HS-5 (cell line): Measurements from ENCODE around the gene GLIS1.

ENCODE experiments used
- DNase-seq: peaks from one replicate; pipeline ENCODE4 v3.0.0-alpha.2; 2012; ENCODE audit warnings: low read depth

The GLIS1 gene

GRCh38 chr1:53529555-53529954 lies 209.4 kb downstream of the GLIS1 start:
- DNase-seq: no peak

DNA sequence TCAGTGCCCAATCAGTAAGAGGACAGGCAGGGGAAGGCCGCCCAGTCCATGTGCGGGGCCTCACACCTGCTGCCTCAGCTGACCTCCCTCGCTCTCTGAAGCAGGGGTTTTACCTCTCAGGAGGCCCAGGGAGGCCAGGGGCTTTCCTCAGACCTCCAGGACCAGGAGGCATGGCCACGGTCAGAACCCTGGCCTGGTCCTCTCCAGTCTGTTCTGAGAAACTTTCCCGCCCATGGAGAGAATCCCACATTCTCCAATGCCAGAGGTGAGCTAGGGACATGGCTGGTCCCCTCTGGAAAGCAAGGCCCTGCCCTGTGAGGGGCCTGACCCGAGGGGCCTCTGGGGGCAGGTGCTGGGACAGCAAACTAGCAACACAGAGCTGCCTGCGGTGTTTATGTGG lies 211.6 kb downstream of the GLIS1 start:
- DNase-seq: no peak

GRCh38 chr1:53526451-53527101 lies 212.4 kb downstream of the GLIS1 start:
- no peak for DNase-seq

- no peak for DNase-seq
Measured at GRCh38 chr1:53525595-53525994, 213.4 kb downstream of the GLIS1 start.

DNA sequence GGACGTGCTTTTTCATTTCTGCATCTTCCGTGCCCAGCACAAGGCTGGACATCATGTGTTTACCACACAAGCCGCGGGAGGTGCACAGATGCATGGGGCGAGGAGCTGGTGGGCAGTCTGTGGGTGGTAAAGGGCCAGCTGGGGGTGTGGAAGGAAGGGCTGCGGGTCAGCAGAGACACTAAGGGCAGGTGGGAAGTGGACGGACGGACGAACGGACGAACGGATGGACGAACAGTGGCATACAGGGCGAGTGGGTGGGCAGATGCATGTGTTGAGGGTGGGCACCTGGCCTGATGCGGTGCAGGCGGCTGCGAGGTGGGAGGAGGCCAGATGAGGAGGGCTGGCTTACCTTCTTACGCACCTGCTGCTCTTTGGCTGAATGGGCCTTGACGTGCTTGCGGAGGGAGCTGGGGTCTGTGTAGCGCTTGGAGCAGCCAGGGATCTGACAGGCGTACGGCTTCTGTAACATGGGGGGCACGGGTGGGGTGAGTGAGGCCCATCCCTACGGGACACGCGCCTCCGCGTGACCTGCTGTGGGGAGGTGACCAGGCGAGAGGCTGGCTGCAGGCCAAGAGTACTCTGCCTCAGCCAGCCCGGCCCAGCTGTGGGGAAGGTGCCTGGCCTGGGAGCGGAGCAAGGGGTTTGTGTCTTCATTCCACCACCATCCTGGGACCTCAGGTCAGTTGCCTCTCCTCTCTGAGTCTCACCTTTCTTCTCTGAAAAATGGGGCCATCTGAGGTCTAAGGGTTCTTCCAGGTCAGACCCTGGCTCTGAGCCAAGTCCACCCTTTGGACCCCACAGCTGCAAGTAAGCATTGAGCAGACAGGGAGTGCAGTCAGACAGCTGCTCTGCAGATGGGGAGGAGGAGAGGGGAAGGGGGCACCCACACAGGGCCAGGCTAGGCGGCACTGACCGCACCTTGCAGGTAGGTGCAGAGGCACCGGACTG lies 214.3 kb downstream of the GLIS1 start:
- DNase-seq: no peak

DNA sequence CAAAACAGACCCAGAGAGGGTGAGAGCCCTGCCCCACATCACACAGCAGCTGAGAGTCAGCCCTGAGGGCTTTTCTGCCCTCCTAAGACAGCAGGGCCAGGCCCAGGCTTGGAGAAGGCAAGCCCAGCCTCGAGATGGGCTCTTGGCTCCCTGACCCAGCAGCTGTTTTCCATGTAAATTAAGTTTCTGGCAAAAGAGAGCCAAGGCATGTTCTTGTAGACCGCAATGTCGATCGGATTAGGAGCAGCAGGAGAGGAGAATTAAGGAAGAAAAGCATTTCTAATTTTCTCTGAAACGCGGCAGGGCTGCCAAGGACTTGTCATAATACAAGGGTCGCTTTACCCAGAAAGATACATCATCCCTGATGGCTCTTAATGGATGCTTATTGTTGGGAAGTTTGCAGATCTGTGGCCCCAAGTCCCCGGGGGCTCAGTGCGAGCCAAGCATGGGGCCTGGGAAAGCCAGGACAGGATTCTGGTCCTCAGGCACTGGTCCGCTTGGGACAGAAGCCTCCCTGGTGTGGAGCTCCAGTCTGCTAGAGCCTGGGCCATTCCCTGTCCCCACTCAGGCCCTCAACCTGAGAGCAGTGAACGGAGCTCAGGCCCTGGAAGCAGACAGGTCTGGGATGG lies 216.9 kb downstream of the GLIS1 start:
- no peak for DNase-seq

DNA sequence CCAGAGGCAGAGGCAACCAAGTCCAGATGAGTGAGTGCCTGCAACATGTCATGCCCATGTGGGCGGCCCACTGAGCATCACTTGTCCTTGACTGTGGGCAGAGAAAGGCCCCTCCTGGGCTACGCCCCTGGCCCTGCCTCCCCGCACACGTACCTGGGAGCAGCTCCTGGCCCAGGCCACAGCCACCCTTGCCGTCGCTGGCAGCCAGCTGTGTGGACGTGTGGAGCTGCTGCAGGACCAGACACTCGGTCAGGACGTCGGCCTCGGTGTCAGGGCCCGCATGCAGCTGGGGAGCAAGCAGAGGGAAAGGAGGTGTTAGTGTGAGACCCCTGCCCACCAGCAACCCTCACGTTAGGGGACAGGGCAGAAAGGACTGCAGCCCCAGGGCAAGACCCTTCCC lies 218.5 kb downstream of the GLIS1 start:
- DNase-seq: no peak

GRCh38 chr1:53519421-53519820 lies 219.5 kb downstream of the GLIS1 start:
- DNase-seq: no peak

- DNase-seq: no peak
Measured at GRCh38 chr1:53518775-53519174, 220.2 kb downstream of the GLIS1 start.

DNA sequence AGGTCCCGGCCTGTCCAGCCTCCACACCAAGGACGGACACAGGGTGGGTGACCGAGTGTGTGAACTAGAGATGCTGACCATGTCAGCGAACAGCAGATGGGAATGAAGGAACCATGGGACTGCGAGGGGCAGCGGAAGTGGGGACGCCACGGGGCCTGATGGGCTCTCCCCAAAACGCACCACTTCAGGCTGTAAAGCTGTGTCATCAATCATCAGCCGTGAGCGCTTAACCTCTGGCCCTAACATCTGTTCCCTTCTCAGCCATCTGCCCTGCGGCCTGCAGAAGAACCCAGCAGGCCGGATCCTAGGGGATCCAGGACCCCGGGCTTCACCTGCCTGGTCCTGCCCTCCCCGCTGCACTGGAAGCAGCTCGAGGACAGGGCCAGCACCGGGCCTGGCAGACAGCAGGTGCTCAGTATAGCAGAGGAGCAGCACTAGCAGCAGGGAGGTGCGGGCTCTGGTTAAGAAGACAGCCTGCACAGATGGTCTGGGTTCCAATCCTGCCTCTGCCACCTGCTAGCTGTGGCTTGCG lies 221.1 kb downstream of the GLIS1 start:
- DNase-seq: no peak

GRCh38 chr1:53517109-53517508 lies 221.9 kb downstream of the GLIS1 start:
- DNase-seq: no peak

DNA sequence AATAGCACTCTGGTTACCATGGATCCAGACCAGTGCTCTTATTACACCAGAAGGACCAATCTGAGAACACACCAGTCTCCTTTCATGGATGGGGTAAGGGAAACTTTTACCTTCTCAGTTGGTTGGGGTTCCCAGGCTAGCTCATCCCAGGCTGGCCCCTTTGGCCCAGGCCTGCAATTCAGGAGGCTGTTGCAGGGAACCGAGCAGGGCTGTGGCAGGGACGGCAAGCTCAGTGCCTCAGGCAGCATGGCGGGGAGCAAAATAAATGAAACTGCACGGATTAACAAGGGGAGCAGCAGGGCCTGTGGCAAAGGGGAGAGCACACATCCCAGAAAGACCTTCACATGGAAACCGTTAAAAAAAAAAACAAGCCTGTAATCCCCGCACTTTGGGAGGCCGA lies 222.8 kb downstream of the GLIS1 start:
- DNase-seq: no peak

DNA sequence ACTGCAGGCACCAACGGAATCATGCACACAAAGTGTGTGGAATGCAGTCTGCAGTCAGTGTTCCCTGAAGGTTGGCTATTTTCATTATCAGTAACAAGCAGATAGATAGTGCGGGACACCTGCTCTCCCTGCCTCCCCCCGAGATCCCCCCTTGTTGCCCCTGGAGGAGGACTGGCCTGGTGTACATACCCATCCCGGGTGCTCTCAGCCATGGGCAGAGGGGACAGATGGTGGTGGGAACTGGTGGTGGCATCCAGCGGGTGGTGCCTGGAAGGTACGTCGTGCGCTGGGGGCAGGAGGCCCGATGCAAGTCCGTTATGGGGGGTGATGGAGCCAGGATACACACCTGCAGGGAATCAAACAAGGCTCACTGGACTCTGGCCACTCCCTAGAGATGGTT lies 224.5 kb downstream of the GLIS1 start:
- DNase-seq: no peak

GRCh38 chr1:53513846-53514245 lies 225.1 kb downstream of the GLIS1 start:
- no peak for DNase-seq

DNA sequence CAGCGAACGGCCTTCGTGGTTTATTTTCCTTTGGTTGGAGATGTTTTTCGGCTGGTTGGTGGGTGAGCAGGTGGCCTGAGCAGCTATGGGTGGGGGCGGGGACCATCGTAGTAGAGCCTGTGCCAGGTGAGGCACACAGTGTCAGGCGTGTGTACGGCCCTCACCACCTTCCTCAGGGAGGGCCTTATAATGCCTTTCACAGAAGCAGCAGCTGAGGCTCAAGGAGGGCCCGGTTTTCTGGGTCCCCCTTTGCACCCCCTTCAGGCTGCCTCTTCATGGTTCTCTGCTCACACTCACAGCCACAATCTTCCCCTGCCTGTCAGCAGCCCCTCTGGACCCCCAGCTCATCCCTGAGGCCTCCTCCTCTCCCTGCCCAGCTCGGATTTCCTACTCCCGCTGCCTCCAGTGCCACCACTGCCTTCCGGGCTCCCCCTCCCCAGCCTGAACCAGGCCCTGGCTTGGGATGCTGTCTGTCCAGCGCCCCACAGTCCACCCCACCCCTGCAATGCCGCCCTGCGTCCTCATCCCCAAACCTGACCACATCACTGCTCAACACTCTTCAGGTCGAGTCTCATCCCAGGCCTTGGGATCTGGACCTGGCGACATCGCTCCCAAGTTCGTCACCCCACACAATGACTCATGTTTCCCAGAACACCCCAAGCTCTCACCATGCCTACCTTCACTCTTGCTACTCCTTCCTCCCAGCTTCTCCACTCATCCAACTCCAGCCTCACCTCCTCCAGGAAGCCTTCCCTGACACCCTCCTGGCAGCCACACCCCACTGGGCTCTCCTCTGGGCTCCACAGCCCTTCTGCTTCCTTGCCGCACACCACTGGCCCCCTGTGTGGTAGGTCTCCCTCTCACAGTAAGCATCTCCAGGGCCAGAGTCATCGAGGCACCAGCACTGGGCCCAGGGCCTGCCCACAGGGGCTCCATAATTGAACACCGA lies 225.9 kb downstream of the GLIS1 start:
- no peak for DNase-seq

DNA sequence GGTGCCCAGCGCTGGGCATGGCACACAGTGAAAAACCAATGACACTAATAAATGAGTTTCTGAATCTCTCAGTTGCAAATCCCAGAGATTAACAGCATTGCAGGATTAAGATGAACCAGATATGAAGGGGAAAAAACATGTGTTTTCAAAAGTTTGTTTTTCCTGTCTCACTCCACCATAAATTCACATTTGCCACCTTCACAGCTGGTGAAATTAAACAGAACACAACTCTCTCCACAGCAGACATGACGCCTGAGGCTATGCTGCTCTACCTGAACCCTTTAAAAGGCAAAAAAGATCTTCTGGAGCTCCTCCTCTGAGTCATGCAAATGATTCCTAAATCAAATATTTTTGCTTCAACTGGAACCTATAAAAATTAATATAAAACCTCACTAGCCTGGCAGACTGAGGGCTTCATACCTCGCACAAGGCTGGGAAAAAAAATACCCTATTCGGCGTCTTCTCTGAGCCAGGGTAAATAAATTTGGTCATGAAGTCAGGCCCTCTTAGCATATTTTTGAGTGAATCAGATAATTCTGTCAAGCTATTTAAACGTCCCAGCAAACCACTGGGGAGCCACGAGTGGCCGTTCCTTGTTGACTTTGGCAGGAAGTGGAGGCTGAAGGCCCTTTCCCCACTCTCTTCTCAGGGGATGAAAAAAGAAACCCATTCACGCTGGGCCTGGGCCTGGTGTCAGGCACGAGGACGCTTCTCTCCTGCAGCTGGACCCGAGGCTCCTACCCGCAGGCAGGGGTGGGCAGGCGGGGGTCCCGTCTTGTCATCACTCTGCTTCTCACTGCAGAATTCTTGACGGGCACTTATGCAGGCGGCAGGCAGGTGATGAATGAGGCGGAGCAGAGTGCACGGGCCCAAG lies 226.8 kb downstream of the GLIS1 start:
- no peak for DNase-seq

DNA sequence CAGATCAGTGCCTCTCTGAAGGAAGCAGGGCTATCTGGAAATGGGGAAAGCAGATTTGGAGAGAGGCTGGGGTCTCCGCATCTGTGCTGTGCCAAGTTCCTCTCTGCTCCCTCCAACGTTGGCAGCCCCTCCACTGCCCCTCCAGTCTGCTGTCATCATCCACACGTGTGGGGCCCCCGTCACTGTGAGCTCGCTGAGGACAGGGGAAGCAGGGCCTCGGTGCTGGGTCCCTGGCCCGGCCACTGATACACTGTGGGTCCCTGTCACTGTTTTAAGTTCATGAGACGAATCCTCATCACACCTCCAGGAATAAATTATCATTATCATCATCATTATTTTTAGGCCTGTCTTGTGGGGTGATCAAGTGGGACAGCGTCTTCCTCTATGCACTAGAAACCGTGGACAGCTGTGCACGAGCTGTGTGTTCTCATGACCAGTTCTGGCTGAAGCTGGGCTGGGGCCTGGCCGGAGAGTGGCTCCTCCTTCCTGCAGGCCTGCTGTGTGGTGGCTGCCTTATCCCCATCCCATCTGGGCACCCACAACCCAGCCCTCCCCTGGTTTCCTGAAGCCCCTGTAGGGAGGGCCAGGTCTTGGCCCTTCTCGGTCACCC lies 227.5 kb downstream of the GLIS1 start:
- no peak for DNase-seq

GRCh38 chr1:53510215-53510614 lies 228.7 kb downstream of the GLIS1 start:
- DNase-seq: no peak

DNA sequence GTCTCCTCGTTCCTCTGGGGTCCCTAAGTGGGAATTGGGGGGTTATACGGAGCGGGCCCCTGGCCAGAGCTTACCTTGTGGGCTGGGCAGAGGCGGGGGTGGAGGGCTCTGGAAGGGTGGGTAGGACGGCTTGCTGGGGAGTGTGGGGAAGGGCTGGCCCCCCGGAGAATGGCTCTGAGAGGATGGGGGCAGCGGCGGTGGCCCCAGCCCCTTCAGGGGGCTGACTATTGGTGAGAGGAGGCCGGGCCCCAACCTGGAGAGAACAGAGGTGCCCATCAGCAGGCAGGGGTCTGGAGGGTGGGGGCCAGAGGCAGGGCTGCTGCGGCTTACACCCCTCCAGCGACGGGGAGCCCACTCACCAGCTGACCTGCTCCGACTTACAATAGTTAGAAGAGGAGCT lies 229.2 kb downstream of the GLIS1 start:
- DNase-seq: no peak

DNA sequence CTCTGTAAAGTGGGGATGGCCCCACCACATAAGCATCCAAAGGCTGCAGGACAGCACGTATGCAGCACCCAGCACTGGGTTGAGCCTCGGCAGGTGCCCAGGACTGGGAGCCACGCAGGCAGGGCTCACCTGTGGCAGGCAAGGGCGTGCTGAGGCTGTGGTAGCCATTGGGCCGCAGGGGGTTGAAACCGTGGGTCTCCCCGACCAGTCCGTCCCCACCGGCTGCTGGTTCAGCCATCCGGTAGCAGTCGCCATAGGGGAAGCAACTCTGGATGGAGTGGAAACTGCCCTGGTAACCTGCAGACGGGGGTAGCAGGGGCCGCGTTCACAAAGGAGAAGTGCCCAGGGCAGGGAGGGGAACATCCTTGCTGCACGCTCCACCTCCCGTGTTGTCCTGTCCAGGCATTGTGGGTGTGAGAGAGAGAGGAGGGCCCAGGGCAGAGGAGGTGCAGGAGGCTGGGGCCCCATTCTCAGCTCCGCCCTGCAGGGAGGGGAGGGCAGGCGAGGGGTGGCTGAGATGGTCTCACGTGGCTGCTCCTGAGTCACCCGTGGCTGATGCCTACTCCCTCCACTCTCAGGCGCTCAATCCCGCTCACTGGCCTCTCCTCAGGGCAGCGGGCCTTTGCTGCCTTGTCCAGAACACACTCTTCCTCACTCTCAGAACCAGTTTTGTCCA lies 229.8 kb downstream of the GLIS1 start:
- no peak for DNase-seq
